OCI-LY7 (cell line): ENCODE results near the gene FNDC10.
"Not testable (repeated sequence)": the region's sequence is repeated elsewhere in the genome, so short reads cannot be mapped to it uniquely, and the experiment has no call there.

Source experiments
- CTCF ChIP-seq: fragments of 200-600 bp; sonication (generic); conservative IDR thresholded peaks from 2 replicates; pipeline ENCODE4 v1.5.1; 2014; ENCODE audit warnings: mild to moderate bottlenecking, antibody characterized with exemption, low read length, moderate library complexity, mixed read lengths
- EZH2phosphoT487 ChIP-seq: fragments of 200-600 bp; sonication (generic); IDR thresholded peaks from 2 replicates; pipeline ENCODE4 v1.6.1; 2018; ENCODE audit warnings: low read depth, borderline replicate concordance, mild to moderate bottlenecking, mixed run types, antibody characterized with exemption, low read length, moderate library complexity, mixed read lengths

DNA sequence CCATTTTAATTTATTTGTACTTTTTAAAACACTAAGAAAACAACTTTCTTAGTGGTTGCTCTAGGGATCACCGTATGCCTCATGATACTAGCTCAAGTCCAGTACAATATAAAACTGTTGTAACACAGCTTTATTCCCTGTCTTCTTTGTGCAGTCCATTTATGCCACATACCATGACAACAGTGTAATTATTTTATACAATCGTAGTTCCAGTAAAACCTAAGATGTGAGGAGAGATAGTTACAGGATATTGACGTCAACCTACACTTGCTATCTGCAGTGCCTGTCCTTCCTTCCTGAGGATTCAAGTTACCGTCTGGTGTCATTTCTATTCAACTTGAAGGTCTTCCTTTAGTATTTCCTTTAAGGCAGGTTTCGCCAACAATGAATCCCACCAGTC is 46.4 kb upstream of the FNDC10 start:
- not testable (repeated sequence) for TF ChIP-seq CTCF, EZH2phosphoT487
